Omental fat pad (tissue), 4 donors: Measurements from ENCODE around the gene LRCH1. TPM values are rescaled to one million over a fixed set of nuclear protein-coding genes. Genes with fewer than 3 reads are reported as not detected.

Experiments
- ATAC-seq: fragments of 150-250 bp; one replicate; pipeline ENCODE4 v1.9.1; 2016; ENCODE audit warnings: mild to moderate bottlenecking, moderate library complexity; ENCODE audit not compliant: low FRiP score
- DNase-seq: peaks from one replicate; pipeline ENCODE4 v3.0.0-alpha.2; 2019; ENCODE audit warnings: low spot score
- CTCF ChIP-seq, 3 donors: fragments of 450-650 bp; IDR thresholded peaks; one replicate each; pipeline ENCODE4 v1.5.1; 2016 to 2017; ENCODE audit warnings: antibody characterized with exemption in 3 of 3, mild to moderate bottlenecking in 3 of 3, moderate library complexity in 2 of 3
- total RNA-seq, 4 donors: library from RNA; depleted of rRNA; stranded (reverse); fragments of >200 nt; gene quantifications; one replicate each; pipeline ENCODE4 v1.1.0, GENCODE V29; 2016

LRCH1 gene
- total RNA-seq, 4 donors from 2014 or later = 9.7 to 43.7 (median 16.5) TPM

GRCh38 chr13:46560778-46561177, 7.8 kb downstream of the LRCH1 start:
- DNase-seq (no peak), ATAC-seq (no peak)
- no peak for TF ChIP-seq CTCF (IDR thresholded peaks at IDR 0.05)

DNA sequence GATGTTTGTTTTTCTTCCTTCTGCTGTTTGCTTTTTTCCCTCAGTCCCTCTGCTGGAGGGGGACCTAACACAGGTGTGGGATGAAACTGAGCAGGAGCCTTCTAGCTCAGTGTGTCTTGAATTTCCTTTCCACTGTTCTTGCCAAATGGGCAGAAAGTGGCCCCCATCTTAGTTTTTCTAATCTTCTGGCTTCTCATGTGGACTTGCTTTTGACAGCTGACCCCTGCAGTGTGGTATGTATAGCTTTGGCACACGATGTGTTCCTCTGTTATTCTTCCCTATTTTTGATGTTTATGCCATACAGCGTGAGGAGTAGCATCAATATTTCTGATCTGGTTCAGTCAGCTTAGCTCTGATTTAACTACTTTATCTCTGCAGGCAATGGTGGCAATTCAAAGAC, 8.3 kb downstream of the LRCH1 start:
- ATAC-seq (no peak), DNase-seq (no peak)
- no peak for TF ChIP-seq CTCF (IDR thresholded peaks at IDR 0.05)

DNA sequence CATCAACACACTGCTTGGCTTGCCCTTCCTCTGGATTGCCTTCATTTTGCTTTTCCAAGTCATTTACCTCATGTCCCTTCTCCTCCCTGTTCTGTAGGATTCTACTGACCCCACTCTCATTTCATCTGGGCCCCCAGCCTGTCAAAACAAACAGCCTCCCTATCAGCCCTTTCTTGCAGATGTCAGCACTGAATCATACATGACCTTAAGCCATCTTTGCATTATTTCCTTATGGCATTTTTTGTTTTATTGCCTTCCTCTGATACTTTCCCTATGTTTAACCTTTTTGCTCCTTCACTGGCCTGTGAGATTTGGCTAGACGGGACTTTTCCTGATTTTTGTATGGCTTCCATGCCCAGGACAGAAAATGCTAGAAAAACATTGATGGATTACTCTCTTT, 8.7 kb downstream of the LRCH1 start:
- DNase-seq (no peak), ATAC-seq (no peak)
- TF ChIP-seq CTCF (IDR thresholded peaks at IDR 0.05) = no peak

GRCh38 chr13:46562152-46562551, 9.2 kb downstream of the LRCH1 start:
- no peak for TF ChIP-seq CTCF (IDR thresholded peaks at IDR 0.05)
- ATAC-seq (no peak), DNase-seq (no peak)

- ATAC-seq (no peak), DNase-seq (no peak)
- TF ChIP-seq CTCF (IDR thresholded peaks at IDR 0.05) = no peak
Measured at GRCh38 chr13:46562581-46562980, 9.6 kb downstream of the LRCH1 start.

GRCh38 chr13:46565808-46566750, 13.1 kb downstream of the LRCH1 start:
- ATAC-seq (no peak), DNase-seq (no peak)
- no peak for TF ChIP-seq CTCF (IDR thresholded peaks at IDR 0.05)

- DNase-seq (no peak), ATAC-seq (no peak)
- no peak for TF ChIP-seq CTCF (IDR thresholded peaks at IDR 0.05)
Measured at GRCh38 chr13:46567671-46568070, 14.7 kb downstream of the LRCH1 start.
